A673 (cell line): ENCODE measurements around the gene PVR.

ENCODE experiments used
- EZH2 ChIP-seq: fragments of 200-600 bp; sonication (generic); IDR thresholded peaks from 2 replicates; pipeline ENCODE4 v1.6.1; 2017; ENCODE audit warnings: borderline replicate concordance, low read depth, mild to moderate bottlenecking, mixed read lengths, antibody characterized with exemption, low read length; ENCODE audit not compliant: poor library complexity, severe bottlenecking
- TF ChIP-seq, protein P1 (sequence below): fragments of 300-800, 200-600 bp; sonication (generic); conservative IDR thresholded peaks from 2 replicates; pipeline ENCODE4 v1.5.1; 2017; ENCODE audit warnings: low read depth, mild to moderate bottlenecking, antibody characterized with exemption, low read length, moderate library complexity, mixed read lengths

DNA sequence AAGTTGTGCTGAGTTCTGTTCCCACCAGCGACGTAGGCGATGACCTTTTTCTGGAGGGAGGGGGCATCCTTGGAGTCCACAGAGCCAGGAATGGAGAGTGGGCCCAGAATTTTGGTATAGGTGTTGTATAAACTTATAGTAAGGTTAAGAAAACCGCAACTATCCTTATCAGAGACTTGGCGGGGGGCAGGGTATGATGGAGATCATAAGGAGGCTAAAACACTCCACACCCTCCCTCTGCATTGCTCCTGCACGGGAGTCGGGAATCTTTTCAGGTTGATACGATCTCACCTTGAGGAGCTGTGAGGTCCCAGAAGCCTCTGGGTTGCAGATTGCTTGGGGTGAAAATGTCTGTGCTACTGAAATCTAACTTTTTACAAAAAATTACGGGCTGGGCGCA is 21.3 kb downstream of the PVR start:
- TF ChIP-seq, protein P1, sequence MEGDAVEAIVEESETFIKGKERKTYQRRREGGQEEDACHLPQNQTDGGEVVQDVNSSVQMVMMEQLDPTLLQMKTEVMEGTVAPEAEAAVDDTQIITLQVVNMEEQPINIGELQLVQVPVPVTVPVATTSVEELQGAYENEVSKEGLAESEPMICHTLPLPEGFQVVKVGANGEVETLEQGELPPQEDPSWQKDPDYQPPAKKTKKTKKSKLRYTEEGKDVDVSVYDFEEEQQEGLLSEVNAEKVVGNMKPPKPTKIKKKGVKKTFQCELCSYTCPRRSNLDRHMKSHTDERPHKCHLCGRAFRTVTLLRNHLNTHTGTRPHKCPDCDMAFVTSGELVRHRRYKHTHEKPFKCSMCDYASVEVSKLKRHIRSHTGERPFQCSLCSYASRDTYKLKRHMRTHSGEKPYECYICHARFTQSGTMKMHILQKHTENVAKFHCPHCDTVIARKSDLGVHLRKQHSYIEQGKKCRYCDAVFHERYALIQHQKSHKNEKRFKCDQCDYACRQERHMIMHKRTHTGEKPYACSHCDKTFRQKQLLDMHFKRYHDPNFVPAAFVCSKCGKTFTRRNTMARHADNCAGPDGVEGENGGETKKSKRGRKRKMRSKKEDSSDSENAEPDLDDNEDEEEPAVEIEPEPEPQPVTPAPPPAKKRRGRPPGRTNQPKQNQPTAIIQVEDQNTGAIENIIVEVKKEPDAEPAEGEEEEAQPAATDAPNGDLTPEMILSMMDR = no peak
- no peak for TF ChIP-seq EZH2
